Stomach (tissue), 9 donors: ENCODE results near the gene ZNF134. TPM values are rescaled to one million over a fixed set of nuclear protein-coding genes. Genes with fewer than 3 reads are reported as not detected.

ENCODE experiments used
- DNase-seq, 2 donors: peaks; one replicate each; pipeline versions ENCODE4 v3.0.0 to v3.0.0-alpha.2; 2013 to 2019
- H3K27ac ChIP-seq, 5 donors: fragments of 200-600 bp in 4 of 5; sonication (generic) in 4 of 5; one replicate each; pipeline ENCODE4 v1.5.1; 2013 to 2019; ENCODE audit warnings: mild to moderate bottlenecking in 1 of 5, moderate library complexity in 1 of 5
- H3K27me3 ChIP-seq, 3 donors: fragments of 200-600 bp; sonication (generic); one replicate each; pipeline ENCODE4 v1.5.1; 2017 to 2019; ENCODE audit warnings: mixed run types in 1 of 3
- H3K36me3 ChIP-seq, 4 donors: fragments of 200-600 bp; sonication (generic); 1 replicate in 3 of 4; 2 replicates in 1 of 4; pipeline ENCODE4 v1.5.1; 2016 to 2019
- H3K4me1 ChIP-seq, 4 donors: fragments of 200-600 bp; sonication (generic); one replicate each; pipeline ENCODE4 v1.5.1; 2016 to 2019
- H3K4me3 ChIP-seq, 4 donors: fragments of 200-600 bp; sonication (generic) in 3 of 4; one replicate each; pipeline ENCODE4 v1.5.1; 2016 to 2019; ENCODE audit warnings: mild to moderate bottlenecking in 1 of 4
- H3K9me3 ChIP-seq, 4 donors: fragments of 200-600 bp; sonication (generic); one replicate each; pipeline ENCODE4 v1.5.1; 2016 to 2019
- EP300 ChIP-seq: sonication (generic); formaldehyde crosslinking; IDR thresholded peaks from one replicate; pipeline ENCODE4 v1.6.1; 2017; ENCODE audit warnings: antibody characterized with exemption
- POLR2A ChIP-seq, 4 donors: fragments of 450-650 bp; IDR thresholded peaks; one replicate each; pipeline ENCODE4 v1.6.1; 2016; ENCODE audit warnings: antibody characterized with exemption in 4 of 4, control low read depth in 2 of 4, mild to moderate bottlenecking in 1 of 4, moderate library complexity in 1 of 4
- POLR2AphosphoS5 ChIP-seq, 3 donors: sonication (generic); formaldehyde crosslinking; IDR thresholded peaks; one replicate each; pipeline ENCODE4 v1.6.1; 2016; ENCODE audit warnings: antibody characterized with exemption in 3 of 3
- WGBS, 5 donors: extraction: QIAGEN DNeasy Blood & Tissue Kit in 3 of 5; methylation state at CpG; one replicate each; pipeline versions ENCODE4 v1.1.5 to v1.1.7; 2013 to 2018; 5-methylcytosine and 5-hydroxymethylcytosine counted together
- intact Hi-C: fragments of 100-400 bp; cut with DNase I; formaldehyde crosslinking; loops from one replicate; pipeline ENCODE4 v1.15.1; 2023; ENCODE audit warnings: low total_unique reads
- polyA plus RNA-seq, 3 donors: library from polyadenylated mRNA; stranded (reverse); fragments of 200-250 nt; gene quantifications; one replicate each; pipeline ENCODE4 v1.2.3, GENCODE V29; 2013
- total RNA-seq, 5 donors: library from RNA; depleted of rRNA; stranded (reverse); fragments of >200 nt; gene quantifications; one replicate each; pipeline versions ENCODE4 v1.1.0 to v1.2.3, GENCODE V29; 2014 to 2016
- TF ChIP-seq, protein P1 (sequence below), 7 experiments: fragments of 450-650 bp in 4 of 7; fragments of 200-600 bp in 3 of 7; sonication (generic) in 3 of 7; IDR thresholded peaks; one replicate each; pipeline ENCODE4 v1.5.1; 2016 to 2019; ENCODE audit warnings: antibody characterized with exemption in 7 of 7, control low read depth in 2 of 7, mild to moderate bottlenecking in 1 of 7
- donor health status: healthy with polysubstance abuse.
- donor health status: Bipolar disorder and iron deficiency.
- donor health status: healthy.

The ZNF134 gene
- total and polyA plus RNA-seq, 8 donors, result 3.8 to 21.7 (median 8.9) TPM

DNA sequence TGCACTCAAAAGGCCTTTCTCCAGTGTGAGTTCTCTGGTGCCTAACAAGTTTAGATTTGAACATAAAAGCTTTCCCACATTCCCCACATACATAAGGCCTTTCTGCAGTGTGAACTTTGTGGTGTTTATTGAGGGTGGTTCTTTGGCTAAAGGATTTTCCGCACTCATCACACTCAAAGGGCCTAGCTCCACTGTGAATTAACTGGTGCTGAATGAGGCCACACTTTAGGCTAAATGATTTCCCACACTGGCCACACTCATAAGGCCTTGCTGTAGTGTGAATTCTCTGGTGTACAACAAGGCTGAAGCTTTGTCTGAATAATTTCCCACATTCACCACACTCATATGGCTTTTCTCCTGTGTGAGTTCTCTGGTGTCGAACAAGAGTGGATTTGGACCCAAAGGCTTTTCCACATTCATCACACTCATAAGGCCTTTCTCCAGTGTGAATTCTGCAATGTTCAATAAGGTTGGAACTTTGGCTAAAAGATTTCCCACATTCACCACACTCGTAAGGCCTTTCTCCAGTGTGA lies 41.6 kb upstream of the ZNF134 start:
- intact Hi-C loops, result no loop called here
- WGBS, 5 donors, result 95 to 99% (median 98%) methylated on average over 3 of the region's 3 CpGs

GRCh38 chr19:57576661-57577060 lies 37.4 kb upstream of the ZNF134 start:
- Histone ChIP-seq H3K27ac (no peak overlapping the region), H3K4me3 (no peak overlapping the region), H3K9me3 (peaks cover 48 to 67% (median 63%) of the 10 kb centered on the region in 4 donors), H3K4me1 (peaks cover 6 to 18% (median 14%) of the 10 kb centered on the region in 4 donors), H3K27me3 (no peaks in the 10 kb centered on the region), H3K36me3 (peaks cover 37 to 59% (median 53%) of the 10 kb centered on the region in 4 donors)
- intact Hi-C loops, result no loop called here
- DNase-seq, result no peak
- no peak for TF ChIP-seq EP300
- TF ChIP-seq POLR2A (IDR thresholded peaks at IDR 0.05), result no peak
- TF ChIP-seq, protein P1, sequence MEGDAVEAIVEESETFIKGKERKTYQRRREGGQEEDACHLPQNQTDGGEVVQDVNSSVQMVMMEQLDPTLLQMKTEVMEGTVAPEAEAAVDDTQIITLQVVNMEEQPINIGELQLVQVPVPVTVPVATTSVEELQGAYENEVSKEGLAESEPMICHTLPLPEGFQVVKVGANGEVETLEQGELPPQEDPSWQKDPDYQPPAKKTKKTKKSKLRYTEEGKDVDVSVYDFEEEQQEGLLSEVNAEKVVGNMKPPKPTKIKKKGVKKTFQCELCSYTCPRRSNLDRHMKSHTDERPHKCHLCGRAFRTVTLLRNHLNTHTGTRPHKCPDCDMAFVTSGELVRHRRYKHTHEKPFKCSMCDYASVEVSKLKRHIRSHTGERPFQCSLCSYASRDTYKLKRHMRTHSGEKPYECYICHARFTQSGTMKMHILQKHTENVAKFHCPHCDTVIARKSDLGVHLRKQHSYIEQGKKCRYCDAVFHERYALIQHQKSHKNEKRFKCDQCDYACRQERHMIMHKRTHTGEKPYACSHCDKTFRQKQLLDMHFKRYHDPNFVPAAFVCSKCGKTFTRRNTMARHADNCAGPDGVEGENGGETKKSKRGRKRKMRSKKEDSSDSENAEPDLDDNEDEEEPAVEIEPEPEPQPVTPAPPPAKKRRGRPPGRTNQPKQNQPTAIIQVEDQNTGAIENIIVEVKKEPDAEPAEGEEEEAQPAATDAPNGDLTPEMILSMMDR (IDR thresholded peaks at IDR 0.05), result no peak
- no peak for TF ChIP-seq POLR2AphosphoS5 (IDR thresholded peaks at IDR 0.05)

More for the DNA sequence above, 41.6 kb upstream of the ZNF134 start:
- no peak for DNase-seq
- peaks cover 37 to 73% (median 57%) of the 10 kb centered on the region in 4 donors for H3K36me3 ChIP-seq
- H3K4me3 ChIP-seq, result no peak overlapping the region
- H3K4me1 ChIP-seq, result peaks cover 0 to 2% (median under 1%) of the 10 kb centered on the region in 4 donors
- TF ChIP-seq POLR2A (IDR thresholded peaks at IDR 0.05) (no peak), POLR2AphosphoS5 (IDR thresholded peaks at IDR 0.05) (no peak), EP300 (no peak)
- TF ChIP-seq, protein P1 (IDR thresholded peaks at IDR 0.05), result no peak
- H3K9me3 ChIP-seq, result peaks cover 79 to 100% (median 99%) of the 10 kb centered on the region in 4 donors
- H3K27ac ChIP-seq, result no peak overlapping the region
- no peaks in the 10 kb centered on the region for H3K27me3 ChIP-seq

DNA sequence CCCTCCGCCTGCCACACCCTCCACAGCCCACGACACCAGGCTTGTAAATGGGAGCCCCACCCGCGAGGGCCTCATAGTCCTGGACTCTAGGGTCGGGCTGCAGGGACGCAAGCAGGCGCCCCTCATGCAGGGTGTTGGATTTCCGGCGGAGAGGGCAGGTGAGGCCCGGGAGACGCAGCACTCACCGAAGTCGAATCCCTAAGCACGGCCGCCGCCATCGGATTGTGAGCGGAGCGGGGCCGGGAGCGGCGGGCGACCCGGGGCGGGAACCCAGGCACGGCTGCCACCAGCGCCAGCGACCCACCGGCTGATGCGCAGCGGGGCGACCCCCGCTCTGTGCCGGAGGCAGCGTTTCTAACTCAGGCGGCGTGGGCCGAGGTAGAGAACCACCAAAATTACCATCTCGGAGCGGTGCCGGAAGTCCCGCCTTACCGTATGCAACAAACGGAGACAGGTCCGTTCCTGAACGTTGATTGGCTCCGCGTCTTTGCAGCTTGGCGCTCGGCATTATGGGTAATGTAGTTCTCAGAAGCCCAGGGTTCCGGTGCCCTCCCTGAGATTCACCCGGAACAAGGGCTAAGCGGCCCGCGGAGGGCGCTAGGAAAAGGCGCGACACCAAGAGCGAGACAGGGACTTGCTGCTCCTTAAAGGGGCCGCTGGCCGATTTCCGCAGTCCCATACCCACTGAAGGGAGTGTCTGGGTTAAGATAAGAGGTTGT lies 35.4 kb upstream of the ZNF134 start, which contains the start of gene ZNF416:
Gene ZNF416, minus strand, starts transcription at position 425 of the 719 bp plus-strand sequence. Its CDS starts 207 bp downstream, at position 218.
- peaks cover 33 to 67% (median 54%) of the 10 kb centered on the region in 4 donors for H3K9me3 ChIP-seq
- peaks cover 11 to 25% (median 20%) of the 10 kb centered on the region in 4 donors for H3K4me1 ChIP-seq
- peaks cover 0 to 7% (median 5%) of the 10 kb centered on the region in 3 donors for H3K27me3 ChIP-seq
- intact Hi-C loops, result no loop called here
- peak within 1 kb of the TSS; percentile 82 to 100 (median 93) for H3K4me3 ChIP-seq
- H3K27ac ChIP-seq, result peak within 1 kb of the TSS; percentile 24 to 84 (median 70)
- TF ChIP-seq, protein P1 (IDR thresholded peaks at IDR 0.05), result peak in 1 of 7 experiments; percentile 29
- TF ChIP-seq POLR2AphosphoS5 (IDR thresholded peaks at IDR 0.05) (peak; percentile 22 to 84 (median 60)), EP300 (no peak), POLR2A (IDR thresholded peaks at IDR 0.05) (no peak)
- peaks cover 24 to 40% (median 33%) of the 10 kb centered on the region in 4 donors for H3K36me3 ChIP-seq
- peak; percentile 97 to 100 for DNase-seq
- 0 to 1% (median 1%) methylated on average over 37 to 62 of the region's 62 CpGs for WGBS, 5 donors

- H3K27ac ChIP-seq, result no peak overlapping the region
- TF ChIP-seq, protein P1 (IDR thresholded peaks at IDR 0.05), result no peak
- TF ChIP-seq EP300, result no peak
- no peak for TF ChIP-seq POLR2A (IDR thresholded peaks at IDR 0.05)
- no peak for TF ChIP-seq POLR2AphosphoS5 (IDR thresholded peaks at IDR 0.05)
- 37 to 45% (median 45%) methylated on average over 16 to 21 of the region's 21 CpGs for WGBS, 5 donors
- H3K27me3 ChIP-seq, result peaks cover 0 to 9% (median 6%) of the 10 kb centered on the region in 3 donors
- peaks cover 4 to 70% (median 45%) of the 10 kb centered on the region in 4 donors for H3K9me3 ChIP-seq
- H3K4me3 ChIP-seq, result peak overlapping the region; percentile 50 to 76 (median 65)
- H3K4me1 ChIP-seq, result peaks cover 7 to 31% (median 25%) of the 10 kb centered on the region in 4 donors
- DNase-seq, result no peak
- intact Hi-C loops, result no loop called here
- H3K36me3 ChIP-seq, result peaks cover 0 to 22% (median 9%) of the 10 kb centered on the region in 4 donors
These were observed 30.9 kb upstream of the ZNF134 start for GRCh38 chr19:57583104-57583520.
